K562 (cell line): ENCODE measurements around the gene LRP1. TPM values are rescaled to one million over a fixed set of nuclear protein-coding genes. Genes with fewer than 3 reads are reported as not detected.
A peak's percentile ranks its signal among the peaks of the same experiment; 100 is the strongest.

Experiments used
- ATAC-seq: fragments of 200-7000 bp; cut with Tn5 transposase; 3 replicates; pipeline ENCODE4 v1.9.1; 2020; ENCODE audit warnings: moderate library complexity
- BruUV-seq: library from RNA; stranded (reverse); fragments of 400-500 nt; replicated peaks from 2 replicates; lab custom pipeline; 2021; lab: Mats Ljungman, UMichigan
- CTCF ChIA-PET: fragments of 300-600 bp; formaldehyde crosslinking; extraction: SDS; loops from one replicate; lab custom pipeline; 2021; ENCODE audit warnings: low intra/inter-chr PET ratio; lab: Yijun Ruan, JAX
- POLR2A ChIA-PET: fragments of 300-600, 350-650 bp; sonication (Branson Sonifier 250); formaldehyde crosslinking; extraction: SDS; loops from one replicate; lab custom pipeline; 2021; ENCODE audit warnings: antibody characterized with exemption, inconsistent platforms; lab: Yijun Ruan, JAX
- DNase-seq, 4 experiments: peaks; one replicate each; pipeline versions ENCODE4 v3.0.0 to v3.0.0-alpha.2; 2011 to 2018; ENCODE audit warnings: low spot score in 3 of 4, mixed read lengths in 3 of 4; ENCODE audit errors: extremely low read depth in 1 of 4
- FAIRE-seq: peaks from 2 replicates; lab custom pipeline; 2011; peaks lifted over from hg19 to GRCh38; lab: Jason Lieb, UNC
- H2AFZ ChIP-seq: 2 replicates; pipeline ENCODE4 v1.6.0; 2011; ENCODE audit warnings: low read depth, low read length, control low read depth, inconsistent platforms
- H3K27ac ChIP-seq: fragments of 200-600 bp; 3 replicates; pipeline ENCODE4 v1.8.0; 2011; ENCODE audit warnings: low read depth, mild to moderate bottlenecking, control low read depth, inconsistent platforms, low read length, moderate library complexity, mixed read lengths; ENCODE audit errors: extremely low read depth
- H3K27me3 ChIP-seq, 2 experiments: fragments of 300-600 bp in 1 of 2; 2 replicates in 1 of 2; 3 replicates in 1 of 2; pipeline versions ENCODE4 v1.6.0 to v1.8.0; 2011; ENCODE audit warnings: inconsistent platforms in 2 of 2, low read length in 2 of 2, mild to moderate bottlenecking in 1 of 2, mixed read lengths in 1 of 2, moderate library complexity in 1 of 2; ENCODE audit not compliant: control insufficient read depth in 2 of 2, insufficient read depth in 2 of 2
- H3K36me3 ChIP-seq: fragments of 300-600 bp; 3 replicates; pipeline ENCODE4 v1.8.0; 2011; ENCODE audit warnings: mild to moderate bottlenecking, low read length, inconsistent platforms; ENCODE audit not compliant: control insufficient read depth, insufficient read depth
- H3K4me1 ChIP-seq, 2 experiments: fragments of 200-600 bp in 1 of 2; replicated peaks in 1 of 2; 2 replicates in 1 of 2; 3 replicates in 1 of 2; pipeline versions ENCODE4 v1.5.1 to v1.8.0; 2011; ENCODE audit warnings: inconsistent platforms in 2 of 2, low read length in 2 of 2, mild to moderate bottlenecking in 1 of 2, mixed read lengths in 1 of 2, moderate library complexity in 1 of 2; ENCODE audit not compliant: control insufficient read depth in 2 of 2, insufficient read depth in 2 of 2
- H3K4me2 ChIP-seq: 2 replicates; pipeline ENCODE4 v1.6.1; 2011; ENCODE audit warnings: low read length, control low read depth, inconsistent platforms, mixed read lengths; ENCODE audit not compliant: insufficient read depth
- H3K4me3 ChIP-seq: fragments of 200-600 bp; sonication (generic), shearing (Covaris generic); 2 replicates; pipeline ENCODE4 v1.5.1; 2016; ENCODE audit warnings: control low read depth, inconsistent platforms
- H3K79me2 ChIP-seq: fragments of 200-600 bp; 3 replicates; pipeline ENCODE4 v1.8.0; 2011; ENCODE audit warnings: low read length, inconsistent platforms; ENCODE audit not compliant: control insufficient read depth, insufficient read depth
- H3K9ac ChIP-seq, 2 experiments: 2 replicates each; pipeline versions ENCODE4 v1.6.0 to v1.6.1; 2011; ENCODE audit warnings: low read depth in 2 of 2, low read length in 2 of 2, control low read depth in 1 of 2, inconsistent platforms in 1 of 2, mild to moderate bottlenecking in 1 of 2, mixed read lengths in 1 of 2; ENCODE audit not compliant: insufficient read depth in 1 of 2
- H3K9me1 ChIP-seq: one replicate; pipeline ENCODE4 v1.6.0; 2011; ENCODE audit warnings: inconsistent platforms, mild to moderate bottlenecking, low read length, moderate library complexity; ENCODE audit not compliant: control insufficient read depth, insufficient read depth
- H3K9me3 ChIP-seq: replicated peaks from 2 replicates; pipeline ENCODE4 v1.5.1; 2011; ENCODE audit warnings: low read depth, low read length, inconsistent platforms; ENCODE audit not compliant: control insufficient read depth, insufficient read depth
- H4K20me1 ChIP-seq: replicated peaks from 2 replicates; pipeline ENCODE4 v1.6.1; 2011; ENCODE audit warnings: low read length, inconsistent platforms, mixed read lengths; ENCODE audit not compliant: control insufficient read depth, insufficient read depth
- ATF3 ChIP-seq, 2 experiments: fragments of 450-650 bp in 1 of 2; sonication (generic) in 1 of 2; formaldehyde crosslinking in 1 of 2; IDR thresholded peaks in 1 of 2; conservative IDR thresholded peaks in 1 of 2; 2 replicates each; pipeline versions ENCODE4 v1.6.1 to v1.8.1; 2016 to 2023; ENCODE audit warnings: mild to moderate bottlenecking in 2 of 2, moderate library complexity in 2 of 2, inconsistent platforms in 1 of 2, missing genetic modification reagents in 1 of 2
- CGGBP1 ChIP-seq: fragments of 250-450 bp; sonication (Bioruptor Pico); IDR thresholded peaks from 2 replicates; pipeline ENCODE4 v1.9.0; 2021; ENCODE audit warnings: mild to moderate bottlenecking
- CREB3 ChIP-seq: fragments of 450-650 bp; conservative IDR thresholded peaks from 2 replicates; pipeline ENCODE4 v1.6.1; 2016; ENCODE audit warnings: missing genetic modification characterization, low read depth, mild to moderate bottlenecking, missing compliant biosample characterization, moderate library complexity
- HMGN3 ChIP-seq: IDR thresholded peaks from 2 replicates; pipeline ENCODE4 v1.6.1; 2011; ENCODE audit warnings: borderline replicate concordance, low read depth, mild to moderate bottlenecking, mixed read lengths, low read length; ENCODE audit not compliant: insufficient read length; ENCODE audit errors: extremely low read depth
- HSF4 ChIP-seq: fragments of 250-450 bp; sonication (Bioruptor Pico); IDR thresholded peaks from 2 replicates; pipeline ENCODE4 v2.1.2; 2022; ENCODE audit warnings: mild to moderate bottlenecking, moderate library complexity, borderline replicate concordance
- NBN ChIP-seq: fragments of 450-650 bp; IDR thresholded peaks from 2 replicates; pipeline ENCODE4 v1.6.1; 2016; ENCODE audit warnings: low read depth, mild to moderate bottlenecking
- SFPQ ChIP-seq: fragments of 200-400 bp; formaldehyde crosslinking; IDR thresholded peaks from 2 replicates; pipeline ENCODE4 v1.6.1; 2017; ENCODE audit warnings: mild to moderate bottlenecking, low read depth, low read length, moderate library complexity
- SMARCE1 ChIP-seq: fragments of 450-650 bp; IDR thresholded peaks from 2 replicates; pipeline ENCODE4 v1.7.1; 2016; ENCODE audit warnings: mild to moderate bottlenecking
- SPI1 ChIP-seq: IDR thresholded peaks from 2 replicates; pipeline ENCODE4 v1.6.1; 2011; ENCODE audit warnings: low read depth, low read length, control low read depth, borderline replicate concordance
- THAP7 ChIP-seq: fragments of 250-450 bp; sonication (Bioruptor Pico); IDR thresholded peaks from 2 replicates; pipeline ENCODE4 v1.5.0; 2021
- THRB ChIP-seq: fragments of 450-650 bp; formaldehyde crosslinking; conservative IDR thresholded peaks from 2 replicates; pipeline ENCODE4 v1.4.0; 2022; ENCODE audit warnings: mild to moderate bottlenecking, missing genetic modification characterization
- ZNF184 ChIP-seq: sonication (generic); formaldehyde crosslinking; IDR thresholded peaks from 2 replicates; pipeline ENCODE4 v1.5.0; 2020; ENCODE audit warnings: missing genetic modification reagents
- ZNF347 ChIP-seq: fragments of 450-650 bp; formaldehyde crosslinking; IDR thresholded peaks from 2 replicates; pipeline ENCODE4 v1.4.0; 2020; ENCODE audit warnings: low read depth, mild to moderate bottlenecking, moderate library complexity
- ZNF76 ChIP-seq: fragments of 250-450 bp; sonication (Bioruptor Pico); IDR thresholded peaks from 2 replicates; pipeline ENCODE4 v1.4.0; 2020; ENCODE audit warnings: mild to moderate bottlenecking, moderate library complexity, borderline replicate concordance
- ZNF77 ChIP-seq: fragments of 250-450 bp; sonication (Bioruptor Pico); IDR thresholded peaks from 2 replicates; pipeline ENCODE4 v1.5.0; 2020
- ZNF778 ChIP-seq: fragments of 450-650 bp; formaldehyde crosslinking; IDR thresholded peaks from 2 replicates; pipeline ENCODE4 v1.4.0; 2020; ENCODE audit warnings: mild to moderate bottlenecking, moderate library complexity
- WGBS: fragments of 100-300 bp; shearing (Covaris generic); methylation state at CpG from one replicate; pipeline ENCODE4 v1.1.6; 2016; ENCODE audit warnings: low coverage, mixed read lengths; ENCODE audit not compliant: insufficient coverage; ENCODE audit errors: missing lambda C conversion rate; 5-methylcytosine and 5-hydroxymethylcytosine counted together
- in situ Hi-C: fragments of 300-500 bp; cut with MboI; formaldehyde crosslinking; loops from 4 replicates; pipeline ENCODE4 v1.15.0; 2018; ENCODE audit warnings: inconsistent platforms, mixed read lengths
- intact Hi-C: fragments of 100-400 bp; cut with micrococcal nuclease; formaldehyde crosslinking; loops from 2 replicates; pipeline ENCODE4 v1.14.2; 2022
- polyA plus RNA-seq, 8 experiments: library from polyadenylated mRNA; depleted of rRNA in 4 of 8; stranded (reverse) in 5 of 8; unstranded in 3 of 8; fragments of >200 nt; fragmentation: Nextera tagmentation in 2 of 8; fragmentation: Illumina TruSeq in 1 of 8; extraction: Ambion mirVana in 2 of 8; extraction: Trizol in 1 of 8; gene quantifications; 2 replicates each; pipeline versions ENCODE4 v1.2.1 to v1.2.3, GENCODE V29; 2011 to 2014; ENCODE audit warnings: inconsistent platforms in 1 of 8, missing spikeins in 1 of 8
- total RNA-seq, 7 experiments: library from RNA; depleted of rRNA in 6 of 7; stranded (reverse); fragments of >200 nt in 6 of 7; fragmentation: Illumina TruSeq in 2 of 7; extraction: Trizol in 2 of 7; gene quantifications; 2 replicates each; pipeline versions ENCODE4 v1.2.1 to v1.2.3, GENCODE V29; 2011 to 2021; ENCODE audit warnings: low replicate concordance in 1 of 7

LRP1 gene
- total and polyA plus RNA-seq, 9 of the 15 experiments (the other 6 are each of a cell fraction or from before 2014, with no cell fraction given) = 0.04 to 0.64 (median 0.19) TPM; not detected in 2

- WGBS = 10% methylated on average over 7 of the region's 7 CpGs
- H4K20me1 ChIP-seq = peaks cover 10% of the 10 kb centered on the region; the same call in 1 of the 2 replicates
- no peaks in the 10 kb centered on the region for H3K79me2 ChIP-seq
- no peaks in the 10 kb centered on the region for H3K9me3 ChIP-seq
- BruUV-seq = no TSS peak
- in situ Hi-C loops = no loop called here
- H3K9ac ChIP-seq = no peak overlapping the region
- H3K4me2 ChIP-seq = no peak overlapping the region
- peaks cover 3 to 34% of the 10 kb centered on the region in 2 experiments; a peak in 3 of 5 replicates for H3K4me1 ChIP-seq
- DNase-seq (no peak), ATAC-seq (no peak), FAIRE-seq (no peak)
- H3K4me3 ChIP-seq = no peak overlapping the region
- intact Hi-C loops = no loop called here
- no peak overlapping the region for H3K27ac ChIP-seq
- no peaks in the 10 kb centered on the region for H3K9me1 ChIP-seq
- H3K27me3 ChIP-seq = peaks cover 3 to 59% of the 10 kb centered on the region in 2 experiments; a peak in 3 of 5 replicates
- no peak overlapping the region for H2AFZ ChIP-seq
- CTCF ChIA-PET = no interaction called here
- POLR2A ChIA-PET = no interaction called here
- H3K36me3 ChIP-seq = no peaks in the 10 kb centered on the region
- TF ChIP-seq ATF3 (IDR thresholded peaks at IDR 0.05) (0 out of 2 replicates have a peak, but pooled peaks have one; percentile 9), ATF3 (CRISPR knock-in tag; conservative IDR thresholded peaks at IDR 0.05) (no peak), NBN (no peak), CGGBP1 (CRISPR knock-in tag) (no peak), ZNF184 (CRISPR knock-in tag) (no peak), ZNF77 (CRISPR knock-in tag) (no peak), THAP7 (CRISPR knock-in tag) (no peak), ZNF76 (CRISPR knock-in tag) (no peak), SMARCE1 (no peak), HMGN3 (no peak), SPI1 (peak; percentile 83), HSF4 (CRISPR knock-in tag) (no peak), ZNF347 (CRISPR knock-in tag) (no peak), ZNF778 (CRISPR knock-in tag) (no peak), THRB (CRISPR knock-in tag) (no peak), SFPQ (no peak), CREB3 (no peak)
These were observed 41.7 kb downstream of the LRP1 start for GRCh38 chr12:57169969-57170368.
